ENCODE results near the gene C1QB. TPM values are rescaled to one million over a fixed set of nuclear protein-coding genes. Genes with fewer than 3 reads are reported as not detected.

Gene C1QB
- total RNA-seq, 1 experiment from 2014 or later: not detected

GRCh38 chr1:22646384-22646783 lies 6.7 kb upstream of the C1QB start:
- no TSS peak for BruUV-seq (replicated peaks)
- no peak for TF ChIP-seq CTCF (IDR thresholded peaks at IDR 0.05; ENCODE audit: unreplicated experiment)
- Mint-ChIP-seq H3K27ac (ENCODE audit: unreplicated experiment) (no peak overlapping the region), H3K9me3 (ENCODE audit: low read depth, unreplicated experiment) (no peaks in the 10 kb centered on the region), H3K4me1 (ENCODE audit: low read depth, unreplicated experiment) (no peaks in the 10 kb centered on the region), H3K27me3 (ENCODE audit: unreplicated experiment) (peaks cover 50% of the 10 kb centered on the region), H3K4me3 (ENCODE audit: low read depth, unreplicated experiment) (no peak overlapping the region), H3K36me3 (ENCODE audit: insufficient read depth, unreplicated experiment) (no peaks in the 10 kb centered on the region)
- CTCF ChIA-PET: no interaction called here
- intact Hi-C loops (cut with micrococcal nuclease; ENCODE audit: unreplicated experiment): no loop called here
- DNase-seq: no peak

DNA sequence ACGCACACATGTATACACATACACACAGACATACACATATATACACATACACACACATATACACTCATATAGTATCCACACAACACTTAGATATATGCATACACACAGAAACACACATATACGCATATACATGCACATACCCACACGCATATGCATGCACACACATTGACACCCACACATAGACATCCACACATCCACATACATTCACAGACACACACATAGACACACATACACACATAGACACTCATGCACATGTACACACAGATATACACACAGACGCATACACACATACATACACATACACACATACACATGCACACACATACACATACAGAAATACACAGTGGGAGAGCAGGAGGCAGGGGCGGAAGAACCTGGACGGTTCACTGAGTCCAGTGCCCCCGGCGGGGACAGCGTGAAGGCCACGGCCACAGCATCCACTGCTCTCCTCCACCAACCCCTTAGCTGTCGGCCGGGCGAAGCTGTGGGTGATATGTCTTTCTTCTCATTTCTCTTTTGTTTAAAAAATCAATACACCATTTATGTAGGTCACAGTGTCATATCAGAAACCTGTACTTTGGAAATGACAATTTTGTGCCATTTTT lies 2.8 kb upstream of the C1QB start:
- intact Hi-C loops (cut with micrococcal nuclease; ENCODE audit: unreplicated experiment): no loop called here
- no peak for TF ChIP-seq CTCF (IDR thresholded peaks at IDR 0.05; ENCODE audit: unreplicated experiment)
- Mint-ChIP-seq H3K9me3 (ENCODE audit: low read depth, unreplicated experiment) (no peaks in the 10 kb centered on the region), H3K27me3 (ENCODE audit: unreplicated experiment) (peaks cover 78% of the 10 kb centered on the region), H3K36me3 (ENCODE audit: insufficient read depth, unreplicated experiment) (no peaks in the 10 kb centered on the region), H3K4me3 (ENCODE audit: low read depth, unreplicated experiment) (no peak overlapping the region), H3K27ac (ENCODE audit: unreplicated experiment) (no peak overlapping the region), H3K4me1 (ENCODE audit: low read depth, unreplicated experiment) (no peaks in the 10 kb centered on the region)
- BruUV-seq (replicated peaks): no TSS peak
- DNase-seq: no peak
- CTCF ChIA-PET: no interaction called here

DNA sequence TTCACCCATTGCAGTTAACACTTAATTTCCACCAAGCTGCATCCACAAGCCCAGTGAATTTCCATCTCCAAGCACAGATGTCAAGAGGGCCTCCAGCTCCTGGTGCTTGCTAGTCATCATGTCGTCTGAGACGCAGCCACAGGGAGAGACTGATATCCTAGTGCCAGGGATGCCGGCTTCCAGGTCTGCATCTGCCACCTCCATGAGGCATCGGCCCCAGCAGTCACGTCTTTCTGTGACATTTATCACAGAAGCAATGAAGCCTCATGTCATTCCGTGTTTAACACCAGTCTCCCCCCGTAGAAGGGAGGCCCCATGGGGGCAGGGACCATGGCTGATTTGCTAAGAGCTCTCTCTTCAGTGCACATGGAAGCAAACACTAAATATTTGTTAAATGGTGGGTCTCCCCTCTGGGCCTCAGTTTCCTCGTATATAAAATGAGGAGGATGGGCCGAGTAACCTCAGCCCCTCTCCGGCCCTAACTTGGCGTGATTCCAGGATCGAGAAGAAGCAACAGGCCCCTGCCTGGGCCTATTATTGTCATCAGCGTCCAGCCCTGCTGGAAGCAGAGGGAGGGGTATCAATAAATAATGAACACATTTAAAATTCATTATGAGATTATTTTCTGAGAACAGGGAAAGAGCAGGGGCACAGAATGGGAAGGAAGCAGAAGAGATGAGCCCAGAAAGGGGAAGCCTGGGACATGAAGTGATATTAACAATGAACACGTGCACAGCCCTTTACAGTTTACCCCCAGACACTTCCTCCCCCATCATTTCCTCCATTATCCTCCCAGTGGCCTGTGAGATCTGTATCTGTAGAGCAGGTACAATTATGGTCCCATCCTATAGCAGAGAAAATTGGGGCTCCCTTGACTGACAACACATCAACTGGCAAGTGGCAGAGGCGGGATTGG lies 837 bp upstream of the C1QB start:
- BruUV-seq (replicated peaks): no TSS peak
- no peaks in the 10 kb centered on the region for H3K36me3 Mint-ChIP-seq (ENCODE audit: insufficient read depth, unreplicated experiment)
- H3K27ac Mint-ChIP-seq (ENCODE audit: unreplicated experiment): no peak overlapping the region
- peaks cover 86% of the 10 kb centered on the region for H3K27me3 Mint-ChIP-seq (ENCODE audit: unreplicated experiment)
- H3K4me3 Mint-ChIP-seq (ENCODE audit: low read depth, unreplicated experiment): no peak overlapping the region
- intact Hi-C loops (cut with micrococcal nuclease; ENCODE audit: unreplicated experiment): no loop called here
- DNase-seq: no peak
- TF ChIP-seq CTCF (IDR thresholded peaks at IDR 0.05; ENCODE audit: unreplicated experiment): no peak
- no peaks in the 10 kb centered on the region for H3K9me3 Mint-ChIP-seq (ENCODE audit: low read depth, unreplicated experiment)
- no peaks in the 10 kb centered on the region for H3K4me1 Mint-ChIP-seq (ENCODE audit: low read depth, unreplicated experiment)
- CTCF ChIA-PET: no interaction called here

DNA sequence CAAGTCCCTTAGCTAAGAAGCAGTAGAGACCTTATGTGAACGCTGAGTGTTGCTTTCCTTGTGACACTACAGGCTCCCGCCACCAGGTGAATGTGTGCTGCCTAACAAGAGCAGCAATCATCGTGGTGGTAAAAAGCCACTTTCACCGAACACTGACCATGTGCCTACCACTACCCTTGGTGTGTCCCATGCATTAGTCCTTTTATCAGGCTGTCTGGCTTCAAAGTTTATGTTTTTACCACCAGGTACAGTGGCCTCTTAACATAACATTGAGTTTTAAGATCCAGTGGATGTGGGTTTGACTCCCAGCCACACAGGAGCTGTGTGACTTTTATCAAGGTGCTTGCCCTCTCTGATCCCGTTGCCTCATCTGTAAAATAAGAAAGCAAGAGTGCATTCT lies 1.7 kb downstream of the C1QB start:
- CTCF ChIA-PET: interaction anchor here (0.6 to 0.7 kb wide), 2 partner anchors 226 to 240 kb away, joined by 3 read pairs; no protein-coding TSS in a partner anchor
- Mint-ChIP-seq H3K9me3 (ENCODE audit: low read depth, unreplicated experiment) (no peaks in the 10 kb centered on the region), H3K27me3 (ENCODE audit: unreplicated experiment) (peaks cover 100% of the 10 kb centered on the region), H3K27ac (ENCODE audit: unreplicated experiment) (no peak overlapping the region), H3K4me3 (ENCODE audit: low read depth, unreplicated experiment) (no peak overlapping the region), H3K4me1 (ENCODE audit: low read depth, unreplicated experiment) (no peaks in the 10 kb centered on the region), H3K36me3 (ENCODE audit: insufficient read depth, unreplicated experiment) (no peaks in the 10 kb centered on the region)
- BruUV-seq (replicated peaks): no TSS peak
- TF ChIP-seq CTCF (IDR thresholded peaks at IDR 0.05; ENCODE audit: unreplicated experiment): no peak
- no peak for DNase-seq
- intact Hi-C loops (cut with micrococcal nuclease; ENCODE audit: unreplicated experiment): no loop called here

Data from Calu3 (cell line).